Memory B cell (primary cell): ENCODE measurements around the gene CADM2.

Source experiments
- ATAC-seq: fragments of 150-1000 bp; cut with Tn5 transposase; 2 replicates; pipeline ENCODE4 v1.10.0; 2021; ENCODE audit warnings: low read depth, mild to moderate bottlenecking, moderate library complexity
- DNase-seq, 2 donors: peaks; one replicate each; pipeline ENCODE4 v3.0.0; 2022; ENCODE audit warnings: low spot score in 2 of 2
- H3K27ac Mint-ChIP-seq: one replicate; pipeline ENCODE4 v1.8.0; 2022; ENCODE audit warnings: mild to moderate bottlenecking, moderate library complexity, mixed read lengths
- H3K27me3 Mint-ChIP-seq: one replicate; pipeline ENCODE4 v1.8.0; 2022; ENCODE audit warnings: mixed read lengths
- H3K36me3 Mint-ChIP-seq: one replicate; pipeline ENCODE4 v1.8.0; 2022; ENCODE audit warnings: mild to moderate bottlenecking, mixed read lengths
- H3K4me1 Mint-ChIP-seq: one replicate; pipeline ENCODE4 v1.8.0; 2022; ENCODE audit warnings: mixed read lengths
- H3K4me3 Mint-ChIP-seq: one replicate; pipeline ENCODE4 v1.8.0; 2022; ENCODE audit warnings: mild to moderate bottlenecking, moderate library complexity, mixed read lengths
- H3K9me3 Mint-ChIP-seq: one replicate; pipeline ENCODE4 v1.8.0; 2022; ENCODE audit warnings: mixed read lengths

Gene CADM2

GRCh38 chr3:85244091-85244490, 285.3 kb downstream of the CADM2 start:
- Mint-ChIP-seq H3K27me3 (no peaks in the 10 kb centered on the region), H3K36me3 (no peaks in the 10 kb centered on the region), H3K27ac (no peak overlapping the region), H3K9me3 (no peaks in the 10 kb centered on the region), H3K4me3 (no peak overlapping the region), H3K4me1 (no peaks in the 10 kb centered on the region)
- no peak for ATAC-seq
- DNase-seq = no peak

GRCh38 chr3:85244519-85244918, 285.7 kb downstream of the CADM2 start:
- Mint-ChIP-seq H3K36me3 (no peaks in the 10 kb centered on the region), H3K4me3 (no peak overlapping the region), H3K27ac (no peak overlapping the region), H3K9me3 (no peaks in the 10 kb centered on the region), H3K4me1 (no peaks in the 10 kb centered on the region), H3K27me3 (no peaks in the 10 kb centered on the region)
- no peak for DNase-seq
- ATAC-seq = no peak

DNA sequence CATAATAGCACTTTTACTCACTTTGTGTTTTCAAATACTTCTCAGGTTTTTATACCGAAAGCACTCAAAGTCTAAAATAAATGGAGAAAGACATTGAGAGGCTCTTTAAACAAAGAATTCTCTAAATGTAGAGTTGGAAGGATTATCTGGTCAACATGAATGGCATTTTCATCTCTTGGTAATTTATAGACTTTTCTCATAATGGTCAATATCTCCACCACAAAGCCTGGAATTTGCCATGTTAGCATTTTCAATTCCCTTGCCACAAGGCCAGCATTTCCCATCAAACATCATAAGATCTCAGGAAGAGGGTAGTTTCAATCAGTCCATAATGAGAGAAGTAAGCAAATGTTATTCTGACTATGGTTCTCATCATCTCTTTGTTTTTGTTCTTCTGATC, 293.0 kb downstream of the CADM2 start:
- Mint-ChIP-seq H3K4me1 (no peaks in the 10 kb centered on the region), H3K9me3 (peaks cover 1% of the 10 kb centered on the region), H3K27me3 (no peaks in the 10 kb centered on the region), H3K27ac (no peak overlapping the region), H3K4me3 (no peak overlapping the region), H3K36me3 (no peaks in the 10 kb centered on the region)
- ATAC-seq (no peak), DNase-seq (no peak)

GRCh38 chr3:85252686-85253085, 293.9 kb downstream of the CADM2 start:
- DNase-seq = no peak
- H3K27me3 Mint-ChIP-seq = no peaks in the 10 kb centered on the region
- no peak for ATAC-seq
- no peaks in the 10 kb centered on the region for H3K36me3 Mint-ChIP-seq
- no peaks in the 10 kb centered on the region for H3K4me1 Mint-ChIP-seq
- no peak overlapping the region for H3K27ac Mint-ChIP-seq
- H3K4me3 Mint-ChIP-seq = no peak overlapping the region
- peaks cover 1% of the 10 kb centered on the region for H3K9me3 Mint-ChIP-seq

GRCh38 chr3:85254738-85255137, 295.9 kb downstream of the CADM2 start:
- Mint-ChIP-seq H3K4me1 (no peaks in the 10 kb centered on the region), H3K27me3 (no peaks in the 10 kb centered on the region), H3K36me3 (no peaks in the 10 kb centered on the region), H3K4me3 (no peak overlapping the region), H3K9me3 (peaks cover 1% of the 10 kb centered on the region), H3K27ac (no peak overlapping the region)
- DNase-seq = no peak
- ATAC-seq = no peak

DNA sequence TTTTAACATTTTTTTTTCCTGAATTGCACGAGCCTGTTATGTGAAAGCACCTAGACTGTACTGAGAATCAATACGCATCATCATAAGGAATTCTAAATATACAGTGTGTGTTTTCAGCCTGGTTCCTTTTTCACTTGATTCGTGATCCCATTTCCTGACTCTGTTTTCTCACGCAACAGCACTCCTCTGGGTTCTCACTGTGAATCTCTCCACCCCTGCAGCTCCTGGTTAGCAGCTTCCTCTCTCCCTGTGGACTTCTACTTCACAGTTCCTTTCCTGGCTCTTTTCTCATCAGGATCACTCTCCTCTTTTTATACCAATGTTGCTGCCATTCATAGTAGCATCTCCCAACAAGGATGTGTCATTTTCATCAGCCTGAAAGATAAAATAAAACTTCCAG, 297.2 kb downstream of the CADM2 start:
- DNase-seq = no peak
- no peak overlapping the region for H3K4me3 Mint-ChIP-seq
- H3K4me1 Mint-ChIP-seq = no peaks in the 10 kb centered on the region
- no peak overlapping the region for H3K27ac Mint-ChIP-seq
- H3K9me3 Mint-ChIP-seq = peaks cover 1% of the 10 kb centered on the region
- ATAC-seq = no peak
- no peaks in the 10 kb centered on the region for H3K27me3 Mint-ChIP-seq
- H3K36me3 Mint-ChIP-seq = no peaks in the 10 kb centered on the region

DNA sequence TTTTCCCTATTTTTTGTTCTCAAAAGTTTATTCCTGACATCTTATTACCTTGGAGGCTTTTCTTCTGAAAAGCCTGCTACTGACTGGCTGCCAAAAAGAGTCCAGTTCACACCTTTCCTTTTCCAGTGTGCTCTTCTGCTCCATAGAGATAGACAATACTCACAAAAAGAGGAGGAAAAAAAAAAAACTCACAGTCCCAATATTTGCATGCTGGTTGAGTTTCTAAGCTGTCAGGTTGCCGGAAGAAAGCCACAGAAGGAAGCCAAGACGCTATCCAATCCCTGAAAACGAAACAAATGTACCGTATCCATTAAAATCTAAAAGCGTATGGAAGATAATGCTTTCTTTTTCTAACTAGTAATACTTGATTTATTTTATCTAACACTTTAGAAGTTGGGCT, 299.5 kb downstream of the CADM2 start:
- ATAC-seq = no peak
- Mint-ChIP-seq H3K36me3 (no peaks in the 10 kb centered on the region), H3K9me3 (peaks cover 1% of the 10 kb centered on the region), H3K4me1 (no peaks in the 10 kb centered on the region), H3K27me3 (no peaks in the 10 kb centered on the region), H3K4me3 (no peak overlapping the region), H3K27ac (no peak overlapping the region)
- DNase-seq = no peak

DNA sequence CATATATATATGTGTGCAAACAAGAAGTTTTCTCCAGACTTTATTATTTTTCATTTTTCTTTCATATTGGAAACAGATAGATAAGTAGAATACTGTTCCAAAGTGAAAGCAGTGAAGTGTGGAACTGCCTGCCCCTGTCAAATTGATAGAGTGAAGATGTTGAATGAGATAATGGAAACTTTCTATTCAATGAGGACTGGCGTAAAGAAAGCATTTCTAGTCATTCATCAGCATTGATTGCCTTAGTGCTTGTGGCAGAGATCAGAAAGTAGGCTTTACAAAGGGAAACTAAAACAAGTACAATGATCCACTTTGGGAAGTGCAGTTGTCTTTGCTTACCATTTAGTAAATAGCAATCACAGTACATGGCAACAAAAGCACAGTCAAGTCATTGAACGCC, 300.0 kb downstream of the CADM2 start:
- no peak for ATAC-seq
- no peak overlapping the region for H3K4me3 Mint-ChIP-seq

GRCh38 chr3:85259748-85260147, 301.0 kb downstream of the CADM2 start:
- Mint-ChIP-seq H3K36me3 (no peaks in the 10 kb centered on the region), H3K9me3 (peaks cover 1% of the 10 kb centered on the region), H3K4me1 (no peaks in the 10 kb centered on the region), H3K27ac (no peak overlapping the region), H3K27me3 (no peaks in the 10 kb centered on the region), H3K4me3 (no peak overlapping the region)
- ATAC-seq (no peak), DNase-seq (no peak)

More for the DNA sequence above, 300.0 kb downstream of the CADM2 start:
- Mint-ChIP-seq H3K27ac (no peak overlapping the region), H3K9me3 (peaks cover 1% of the 10 kb centered on the region), H3K4me1 (no peaks in the 10 kb centered on the region), H3K27me3 (no peaks in the 10 kb centered on the region), H3K36me3 (no peaks in the 10 kb centered on the region)
- DNase-seq = no peak

- DNase-seq = no peak
- H3K4me3 Mint-ChIP-seq = no peak overlapping the region
- H3K27ac Mint-ChIP-seq = no peak overlapping the region
- H3K4me1 Mint-ChIP-seq = no peaks in the 10 kb centered on the region
- peaks cover 4% of the 10 kb centered on the region for H3K9me3 Mint-ChIP-seq
- no peak for ATAC-seq
- no peaks in the 10 kb centered on the region for H3K27me3 Mint-ChIP-seq
- H3K36me3 Mint-ChIP-seq = no peaks in the 10 kb centered on the region
Measured at GRCh38 chr3:85264381-85264780, 305.6 kb downstream of the CADM2 start.

- peaks cover 1% of the 10 kb centered on the region for H3K9me3 Mint-ChIP-seq
Measured at GRCh38 chr3:85270488-85270887, 311.7 kb downstream of the CADM2 start.

DNA sequence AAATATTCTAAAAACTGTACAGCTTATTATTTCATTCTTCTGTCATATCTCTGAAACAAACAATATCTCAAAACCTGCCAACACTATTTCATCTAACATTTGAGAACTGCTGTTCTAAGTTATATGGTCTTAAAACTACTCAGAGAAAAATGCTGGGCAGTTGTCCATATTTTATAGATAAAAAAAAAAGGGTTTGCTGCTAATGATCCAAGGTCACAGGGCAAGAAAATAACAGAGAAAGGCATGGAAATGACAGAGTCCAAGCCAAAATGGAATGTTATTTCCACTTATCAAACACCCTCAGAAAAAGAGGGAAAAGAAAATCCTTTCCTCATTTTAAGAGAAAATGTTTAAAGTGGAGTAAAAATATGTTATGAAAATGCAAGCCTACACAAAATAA, 313.1 kb downstream of the CADM2 start:
- H3K36me3 Mint-ChIP-seq = no peaks in the 10 kb centered on the region
- no peak for DNase-seq
- no peaks in the 10 kb centered on the region for H3K4me1 Mint-ChIP-seq
- no peak for ATAC-seq
- peaks cover 1% of the 10 kb centered on the region for H3K9me3 Mint-ChIP-seq
- H3K27me3 Mint-ChIP-seq = no peaks in the 10 kb centered on the region
- H3K27ac Mint-ChIP-seq = no peak overlapping the region
- H3K4me3 Mint-ChIP-seq = no peak overlapping the region

More at GRCh38 chr3:85270488-85270887, 311.7 kb downstream of the CADM2 start:
- no peaks in the 10 kb centered on the region for H3K27me3 Mint-ChIP-seq
- ATAC-seq = no peak
- H3K4me1 Mint-ChIP-seq = no peaks in the 10 kb centered on the region
- no peak overlapping the region for H3K27ac Mint-ChIP-seq
- no peak for DNase-seq
- no peak overlapping the region for H3K4me3 Mint-ChIP-seq
- H3K36me3 Mint-ChIP-seq = no peaks in the 10 kb centered on the region

DNA sequence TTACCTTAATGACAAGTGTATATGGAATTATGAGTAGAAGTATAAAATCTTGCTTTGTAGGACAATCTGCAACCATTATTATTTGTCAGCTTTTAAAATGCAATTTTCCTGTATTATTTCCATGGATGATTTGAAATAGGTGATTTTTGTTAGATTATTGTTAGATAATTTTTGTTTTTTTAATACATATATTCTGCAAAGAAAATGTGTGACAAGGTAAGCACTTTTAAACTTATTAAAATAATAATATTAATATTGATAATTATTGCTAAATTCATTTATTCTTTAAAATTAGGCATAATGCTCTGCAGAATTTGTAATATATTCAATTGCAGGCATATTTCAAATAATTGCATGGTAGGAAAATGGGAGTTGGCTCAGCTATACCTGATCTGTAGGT, 329.5 kb downstream of the CADM2 start:
- peaks cover 4% of the 10 kb centered on the region for H3K9me3 Mint-ChIP-seq
- H3K27ac Mint-ChIP-seq = no peak overlapping the region
- DNase-seq (no peak), ATAC-seq (no peak)
- H3K4me1 Mint-ChIP-seq = no peaks in the 10 kb centered on the region
- H3K27me3 Mint-ChIP-seq = no peaks in the 10 kb centered on the region
- H3K4me3 Mint-ChIP-seq = no peak overlapping the region
- no peaks in the 10 kb centered on the region for H3K36me3 Mint-ChIP-seq

DNA sequence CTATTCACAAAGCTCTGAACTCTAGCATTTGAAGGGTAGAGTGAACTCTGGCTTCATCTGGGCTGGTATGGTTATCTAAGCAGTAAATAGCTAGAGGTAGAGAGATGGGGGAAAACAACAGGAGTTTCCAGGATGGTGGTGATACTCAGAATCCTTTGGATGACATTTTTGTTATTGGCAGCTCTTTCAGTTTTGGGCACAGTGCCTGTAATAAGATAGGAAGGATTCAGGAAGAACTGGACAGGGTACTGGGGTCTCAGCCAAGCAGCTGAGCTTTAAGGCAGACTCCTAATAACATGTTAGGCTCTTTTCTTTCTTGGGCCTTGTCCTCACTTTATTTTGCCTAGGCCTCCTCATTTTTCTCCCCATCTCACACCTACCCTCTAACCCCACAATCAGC, 338.5 kb downstream of the CADM2 start:
- ATAC-seq (no peak), DNase-seq (no peak)
- H3K9me3 Mint-ChIP-seq = no peaks in the 10 kb centered on the region
- H3K27ac Mint-ChIP-seq = no peak overlapping the region
- H3K4me1 Mint-ChIP-seq = no peaks in the 10 kb centered on the region
- no peaks in the 10 kb centered on the region for H3K36me3 Mint-ChIP-seq
- H3K27me3 Mint-ChIP-seq = no peaks in the 10 kb centered on the region
- H3K4me3 Mint-ChIP-seq = no peak overlapping the region

DNA sequence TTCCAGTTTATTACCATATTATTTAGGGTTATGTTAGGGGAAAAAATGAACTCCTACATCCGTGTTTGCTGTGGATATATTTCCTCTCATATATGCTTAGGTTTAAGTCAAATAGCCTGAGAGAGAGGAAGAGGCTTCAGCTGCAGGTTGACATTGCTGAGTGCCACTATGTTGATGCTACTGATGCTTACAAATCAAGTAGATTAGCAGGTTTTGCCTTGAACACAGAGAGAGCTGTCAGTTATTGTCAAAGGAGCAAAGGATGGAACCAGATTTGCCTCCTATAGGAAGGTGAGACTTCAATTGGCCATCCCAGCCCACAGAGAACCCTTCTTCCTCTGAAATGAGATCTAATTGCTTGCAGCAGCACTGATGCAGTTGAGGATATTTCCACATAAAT, 339.2 kb downstream of the CADM2 start:
- DNase-seq = no peak
- Mint-ChIP-seq H3K9me3 (no peaks in the 10 kb centered on the region), H3K27ac (no peak overlapping the region)

GRCh38 chr3:85303156-85303555, 344.4 kb downstream of the CADM2 start:
- H3K4me1 Mint-ChIP-seq = no peaks in the 10 kb centered on the region
- no peak overlapping the region for H3K27ac Mint-ChIP-seq
- H3K4me3 Mint-ChIP-seq = no peak overlapping the region
- H3K27me3 Mint-ChIP-seq = no peaks in the 10 kb centered on the region
- DNase-seq (no peak), ATAC-seq (no peak)
- no peaks in the 10 kb centered on the region for H3K36me3 Mint-ChIP-seq
- no peaks in the 10 kb centered on the region for H3K9me3 Mint-ChIP-seq

More for the DNA sequence above, 339.2 kb downstream of the CADM2 start:
- Mint-ChIP-seq H3K36me3 (no peaks in the 10 kb centered on the region), H3K4me3 (no peak overlapping the region), H3K27me3 (no peaks in the 10 kb centered on the region), H3K4me1 (no peaks in the 10 kb centered on the region)
- ATAC-seq = no peak
